Activated CD4-positive, alpha-beta T cell treated with anti-CD3 and anti-CD28 coated beads for 48 hours (primary cell): Measurements from ENCODE around the gene MTHFD2.
"Not testable (repeated sequence)": the region's sequence is repeated elsewhere in the genome, so short reads cannot be mapped to it uniquely, and the experiment has no call there.

ENCODE experiments used
- DNase-seq: peaks from one replicate; pipeline ENCODE4 v3.0.0-alpha.2; 2020

Gene MTHFD2

GRCh38 chr2:74198461-74199274 is at the start of gene MTHFD2:
Gene MTHFD2, plus strand, starts transcription at chr2:74198615. Its CDS starts 27 bp downstream, at chr2:74198642.
- DNase-seq = peak; percentile 95

GRCh38 chr2:74149247-74149525 is 49.2 kb upstream of the MTHFD2 start:
- DNase-seq = no peak

- no peak for DNase-seq
Measured at GRCh38 chr2:74149570-74150319, 48.7 kb upstream of the MTHFD2 start.

GRCh38 chr2:74152954-74153353 is 45.5 kb upstream of the MTHFD2 start:
- no peak for DNase-seq

GRCh38 chr2:74155830-74156229 is 42.6 kb upstream of the MTHFD2 start:
- DNase-seq = no peak

- DNase-seq = no peak
Measured at GRCh38 chr2:74162951-74163350, 35.5 kb upstream of the MTHFD2 start.

GRCh38 chr2:74164761-74165160 is 33.7 kb upstream of the MTHFD2 start:
- DNase-seq = no peak

GRCh38 chr2:74168739-74169138 is 29.7 kb upstream of the MTHFD2 start:
- DNase-seq = no peak

GRCh38 chr2:74174909-74175308 is 23.5 kb upstream of the MTHFD2 start:
- DNase-seq = no peak

GRCh38 chr2:74177696-74178095 is 20.7 kb upstream of the MTHFD2 start:
- DNase-seq = no peak

GRCh38 chr2:74178211-74179062 is 20.0 kb upstream of the MTHFD2 start, which contains the start of gene MOB1A:
Gene MOB1A, minus strand, starts transcription at chr2:74178879. Its CDS starts 205 bp downstream, at chr2:74178674.
- peak; percentile 99 for DNase-seq

GRCh38 chr2:74179063-74179865 is 19.2 kb upstream of the MTHFD2 start:
- DNase-seq = peak; percentile 24

GRCh38 chr2:74181739-74182138 is 16.7 kb upstream of the MTHFD2 start:
- no peak for DNase-seq

GRCh38 chr2:74183878-74184277 is 14.5 kb upstream of the MTHFD2 start:
- no peak for DNase-seq

GRCh38 chr2:74186038-74186437 is 12.4 kb upstream of the MTHFD2 start:
- peak; percentile 60 for DNase-seq

GRCh38 chr2:74186706-74187105 is 11.7 kb upstream of the MTHFD2 start:
- not testable (repeated sequence) for DNase-seq

- no peak for DNase-seq
Measured at GRCh38 chr2:74188018-74188601, 10.3 kb upstream of the MTHFD2 start.

GRCh38 chr2:74188696-74189095 is 9.7 kb upstream of the MTHFD2 start:
- no peak for DNase-seq

- DNase-seq = no peak
Measured at GRCh38 chr2:74191596-74192380, 6.6 kb upstream of the MTHFD2 start.

- no peak for DNase-seq
Measured at GRCh38 chr2:74194799-74195198, 3.6 kb upstream of the MTHFD2 start.

- DNase-seq = no peak
Measured at GRCh38 chr2:74197049-74197448, 1.4 kb upstream of the MTHFD2 start.
